ENCODE measurements around the gene SLC43A2.

DNA sequence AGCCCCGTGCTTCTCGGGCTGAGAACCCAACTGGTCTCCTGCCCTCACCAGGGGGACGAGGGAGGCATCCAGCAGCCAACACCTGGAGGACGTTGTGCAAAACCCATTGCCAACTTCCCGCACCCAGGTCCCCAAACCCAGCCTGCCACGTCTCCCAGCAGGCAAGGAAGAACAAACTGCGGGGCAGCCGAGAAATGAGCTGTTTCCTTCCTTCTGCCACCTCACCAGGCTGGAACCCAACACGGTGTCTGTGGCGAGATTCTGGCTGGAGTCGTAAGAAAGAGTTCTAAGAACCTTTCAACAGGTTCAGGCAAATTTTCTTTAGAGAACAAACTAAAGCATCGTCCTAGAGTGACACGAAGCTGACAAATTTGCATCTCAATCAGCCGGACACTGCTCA is 3.6 kb downstream of the SLC43A2 start:
- TF ChIP-seq POLR2A (IDR thresholded peaks at IDR 0.05) = no peak
- TF ChIP-seq, protein P1, sequence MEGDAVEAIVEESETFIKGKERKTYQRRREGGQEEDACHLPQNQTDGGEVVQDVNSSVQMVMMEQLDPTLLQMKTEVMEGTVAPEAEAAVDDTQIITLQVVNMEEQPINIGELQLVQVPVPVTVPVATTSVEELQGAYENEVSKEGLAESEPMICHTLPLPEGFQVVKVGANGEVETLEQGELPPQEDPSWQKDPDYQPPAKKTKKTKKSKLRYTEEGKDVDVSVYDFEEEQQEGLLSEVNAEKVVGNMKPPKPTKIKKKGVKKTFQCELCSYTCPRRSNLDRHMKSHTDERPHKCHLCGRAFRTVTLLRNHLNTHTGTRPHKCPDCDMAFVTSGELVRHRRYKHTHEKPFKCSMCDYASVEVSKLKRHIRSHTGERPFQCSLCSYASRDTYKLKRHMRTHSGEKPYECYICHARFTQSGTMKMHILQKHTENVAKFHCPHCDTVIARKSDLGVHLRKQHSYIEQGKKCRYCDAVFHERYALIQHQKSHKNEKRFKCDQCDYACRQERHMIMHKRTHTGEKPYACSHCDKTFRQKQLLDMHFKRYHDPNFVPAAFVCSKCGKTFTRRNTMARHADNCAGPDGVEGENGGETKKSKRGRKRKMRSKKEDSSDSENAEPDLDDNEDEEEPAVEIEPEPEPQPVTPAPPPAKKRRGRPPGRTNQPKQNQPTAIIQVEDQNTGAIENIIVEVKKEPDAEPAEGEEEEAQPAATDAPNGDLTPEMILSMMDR (IDR thresholded peaks at IDR 0.05) = no peak

Data from transverse colon (tissue), 3 donors.